ENCODE data around the gene ZNF665.

- no peak for TF ChIP-seq CTCF (IDR thresholded peaks at IDR 0.05; ENCODE audit: borderline replicate concordance, extremely low read depth, low read length, poor library complexity, severe bottlenecking)
- TF ChIP-seq EZH2 (IDR thresholded peaks at IDR 0.05; ENCODE audit: borderline replicate concordance, low read depth, low read length, severe bottlenecking) = no peak
These were observed at the start of gene ZNF665 for GRCh38 chr19:53192771-53193534.

Measured in DND-41 (cell line).